GM12872 (cell line): ENCODE measurements around the gene LYST.

ENCODE experiments used
- CTCF ChIP-seq: IDR thresholded peaks from 3 replicates; pipeline ENCODE4 v1.5.1; 2011; ENCODE audit warnings: low read depth, mild to moderate bottlenecking, low read length, moderate library complexity; ENCODE audit not compliant: insufficient read depth

The LYST gene

DNA sequence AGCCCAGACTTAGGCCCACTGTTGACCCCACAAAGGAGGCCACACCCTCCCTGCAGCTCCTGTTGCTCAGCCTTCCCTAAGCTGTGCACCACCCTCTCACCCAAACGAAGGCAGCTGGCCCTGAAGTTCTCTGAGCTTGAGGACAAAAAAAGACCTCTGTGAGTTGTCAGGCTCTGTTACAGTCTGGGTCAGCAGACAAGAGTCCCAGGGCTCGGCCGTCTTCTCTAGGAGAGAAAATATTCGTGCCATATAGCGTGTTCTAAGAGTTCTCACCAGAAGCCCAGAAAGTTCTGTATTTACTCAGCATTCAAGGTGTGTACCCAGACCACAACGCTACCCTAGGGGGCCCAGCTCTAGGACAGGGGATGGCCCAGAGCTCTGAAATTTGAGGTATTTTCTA lies 25.5 kb upstream of the LYST start:
- no peak for TF ChIP-seq CTCF

GRCh38 chr1:235888119-235888643 lies 21.5 kb upstream of the LYST start:
- TF ChIP-seq CTCF: no peak

DNA sequence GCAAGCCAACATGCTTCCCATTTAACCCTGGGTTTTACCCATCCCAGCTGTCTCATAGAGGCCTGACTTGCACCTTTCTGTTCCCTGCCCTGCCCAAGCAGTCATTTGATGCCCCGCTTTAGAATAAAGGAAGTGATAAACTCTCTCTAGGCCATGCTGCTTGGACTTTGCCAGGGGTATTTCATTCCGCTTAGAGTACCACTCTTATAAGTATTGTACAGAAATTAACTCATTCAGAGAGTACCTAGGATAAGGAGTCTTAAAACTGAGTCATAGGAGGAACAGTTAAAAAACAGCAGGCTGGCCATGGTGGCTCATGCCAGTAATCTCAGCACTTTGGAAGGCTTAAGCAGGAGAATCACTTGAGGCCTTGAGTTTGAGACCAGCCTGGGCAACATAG lies 21.0 kb upstream of the LYST start:
- TF ChIP-seq CTCF: no peak

GRCh38 chr1:235885655-235886262 lies 19.1 kb upstream of the LYST start:
- no peak for TF ChIP-seq CTCF

DNA sequence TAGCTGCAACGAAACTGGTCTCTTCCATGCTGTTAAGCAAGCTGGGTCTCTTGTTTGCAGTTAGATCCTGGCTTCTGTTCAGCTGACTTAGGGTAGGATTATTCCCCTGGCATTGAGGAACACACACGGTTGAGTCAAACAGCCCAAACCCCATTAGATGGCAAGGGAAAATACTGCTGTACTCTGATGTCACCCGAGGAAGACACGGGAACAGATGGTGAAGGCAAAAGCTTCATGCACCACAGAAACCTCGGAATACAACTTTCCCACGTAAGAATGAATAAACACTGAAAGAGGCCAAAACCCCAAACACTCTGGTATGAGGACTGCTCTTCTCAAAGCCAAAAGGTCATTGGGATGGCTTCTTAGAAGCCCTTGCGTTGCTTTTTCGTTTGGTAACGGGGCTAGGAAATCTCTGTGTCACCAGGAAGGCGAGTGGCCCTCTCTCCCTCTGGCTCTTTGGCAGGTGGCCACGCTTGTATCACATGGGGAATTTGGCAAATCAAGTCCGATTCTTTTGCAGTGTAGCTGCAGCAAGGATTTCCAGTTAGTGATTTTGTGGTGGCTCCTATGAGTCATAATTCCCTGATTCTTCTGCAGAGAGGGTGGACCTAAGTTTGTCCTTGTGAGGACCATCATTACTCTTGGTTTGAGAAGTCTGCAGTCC lies 16.7 kb upstream of the LYST start:
- TF ChIP-seq CTCF: no peak

GRCh38 chr1:235882816-235883215 lies 16.1 kb upstream of the LYST start:
- TF ChIP-seq CTCF: no peak

GRCh38 chr1:235881930-235882700 lies 15.4 kb upstream of the LYST start:
- no peak for TF ChIP-seq CTCF
